Tibial nerve (tissue), 4 donors: ENCODE measurements around the gene PTCH1. TPM values are rescaled to one million over a fixed set of nuclear protein-coding genes. Genes with fewer than 3 reads are reported as not detected.

ENCODE experiments used
- DNase-seq, 2 donors: peaks; one replicate each; pipeline ENCODE4 v3.0.0-alpha.2; 2019; ENCODE audit warnings: low spot score in 2 of 2
- H3K27ac ChIP-seq, 4 donors: fragments of 200-600 bp; sonication (generic) in 3 of 4; one replicate each; pipeline ENCODE4 v1.5.1; 2017 to 2019; ENCODE audit warnings: mild to moderate bottlenecking in 1 of 4
- H3K27me3 ChIP-seq, 2 donors: fragments of 200-600 bp; sonication (generic) in 1 of 2; one replicate each; pipeline versions ENCODE4 v1.5.1 to v1.6.0; 2017 to 2019
- H3K36me3 ChIP-seq, 3 donors: fragments of 200-600 bp; sonication (generic); one replicate each; pipeline ENCODE4 v1.5.1; 2018 to 2019
- H3K4me1 ChIP-seq, 4 donors: fragments of 200-600 bp; sonication (generic) in 3 of 4; one replicate each; pipeline ENCODE4 v1.5.1; 2017 to 2019
- H3K4me3 ChIP-seq, 4 donors: fragments of 200-600 bp; sonication (generic) in 3 of 4; one replicate each; pipeline ENCODE4 v1.5.1; 2017 to 2019; ENCODE audit warnings: mild to moderate bottlenecking in 1 of 4, moderate library complexity in 1 of 4
- H3K9me3 ChIP-seq, 4 donors: fragments of 200-600 bp; sonication (generic) in 3 of 4; one replicate each; pipeline ENCODE4 v1.5.1; 2017 to 2019
- EP300 ChIP-seq, 2 donors: sonication (generic); formaldehyde crosslinking; IDR thresholded peaks; one replicate each; pipeline ENCODE4 v1.6.1; 2017; ENCODE audit warnings: antibody characterized with exemption in 2 of 2, mild to moderate bottlenecking in 1 of 2
- POLR2A ChIP-seq, 2 donors: fragments of 450-650 bp; IDR thresholded peaks; one replicate each; pipeline ENCODE4 v1.6.1; 2017; ENCODE audit warnings: antibody characterized with exemption in 2 of 2, mild to moderate bottlenecking in 2 of 2, moderate library complexity in 2 of 2
- WGBS, 2 donors: methylation state at CpG; one replicate each; pipeline ENCODE4 v1.1.5; 2018; 5-methylcytosine and 5-hydroxymethylcytosine counted together
- total RNA-seq, 4 donors: library from RNA; depleted of rRNA; stranded (reverse); fragments of >200 nt; gene quantifications; one replicate each; pipeline ENCODE4 v1.1.0, GENCODE V29; 2016
- TF ChIP-seq, protein P1 (sequence below), 5 experiments: fragments of 200-600 bp in 3 of 5; fragments of 450-650 bp in 2 of 5; sonication (generic) in 3 of 5; IDR thresholded peaks; one replicate each; pipeline ENCODE4 v1.5.1; 2016 to 2019; ENCODE audit warnings: antibody characterized with exemption in 5 of 5, mild to moderate bottlenecking in 3 of 5, moderate library complexity in 2 of 5

Gene PTCH1
- total RNA-seq, 4 donors from 2014 or later, result 39.0 to 173 (median 86.6) TPM

- TF ChIP-seq EP300 (IDR thresholded peaks at IDR 0.05) (peak; percentile 18 to 83), POLR2A (IDR thresholded peaks at IDR 0.05) (no peak)
- TF ChIP-seq, protein P1, sequence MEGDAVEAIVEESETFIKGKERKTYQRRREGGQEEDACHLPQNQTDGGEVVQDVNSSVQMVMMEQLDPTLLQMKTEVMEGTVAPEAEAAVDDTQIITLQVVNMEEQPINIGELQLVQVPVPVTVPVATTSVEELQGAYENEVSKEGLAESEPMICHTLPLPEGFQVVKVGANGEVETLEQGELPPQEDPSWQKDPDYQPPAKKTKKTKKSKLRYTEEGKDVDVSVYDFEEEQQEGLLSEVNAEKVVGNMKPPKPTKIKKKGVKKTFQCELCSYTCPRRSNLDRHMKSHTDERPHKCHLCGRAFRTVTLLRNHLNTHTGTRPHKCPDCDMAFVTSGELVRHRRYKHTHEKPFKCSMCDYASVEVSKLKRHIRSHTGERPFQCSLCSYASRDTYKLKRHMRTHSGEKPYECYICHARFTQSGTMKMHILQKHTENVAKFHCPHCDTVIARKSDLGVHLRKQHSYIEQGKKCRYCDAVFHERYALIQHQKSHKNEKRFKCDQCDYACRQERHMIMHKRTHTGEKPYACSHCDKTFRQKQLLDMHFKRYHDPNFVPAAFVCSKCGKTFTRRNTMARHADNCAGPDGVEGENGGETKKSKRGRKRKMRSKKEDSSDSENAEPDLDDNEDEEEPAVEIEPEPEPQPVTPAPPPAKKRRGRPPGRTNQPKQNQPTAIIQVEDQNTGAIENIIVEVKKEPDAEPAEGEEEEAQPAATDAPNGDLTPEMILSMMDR (IDR thresholded peaks at IDR 0.05), result no peak
- no peaks in the 10 kb centered on the region for H3K27me3 ChIP-seq
- H3K9me3 ChIP-seq, result no peaks in the 10 kb centered on the region
- peak; percentile 67 to 79 for DNase-seq
- H3K27ac ChIP-seq, result peak overlapping the region; percentile 37 to 80 (median 65)
- H3K4me1 ChIP-seq, result peaks cover 0 to 79% (median 36%) of the 10 kb centered on the region in 4 donors
- H3K36me3 ChIP-seq, result peaks cover 0 to 58% (median 0%) of the 10 kb centered on the region in 3 donors
- WGBS, 2 donors, result 7 to 12% methylated on average over 29 to 30 of the region's 30 CpGs
- H3K4me3 ChIP-seq, result peak overlapping the region in 3 of 4 donors; percentile 19 to 32 (median 28)
Measured at GRCh38 chr9:95462249-95463147, 54.3 kb downstream of the PTCH1 start.

DNA sequence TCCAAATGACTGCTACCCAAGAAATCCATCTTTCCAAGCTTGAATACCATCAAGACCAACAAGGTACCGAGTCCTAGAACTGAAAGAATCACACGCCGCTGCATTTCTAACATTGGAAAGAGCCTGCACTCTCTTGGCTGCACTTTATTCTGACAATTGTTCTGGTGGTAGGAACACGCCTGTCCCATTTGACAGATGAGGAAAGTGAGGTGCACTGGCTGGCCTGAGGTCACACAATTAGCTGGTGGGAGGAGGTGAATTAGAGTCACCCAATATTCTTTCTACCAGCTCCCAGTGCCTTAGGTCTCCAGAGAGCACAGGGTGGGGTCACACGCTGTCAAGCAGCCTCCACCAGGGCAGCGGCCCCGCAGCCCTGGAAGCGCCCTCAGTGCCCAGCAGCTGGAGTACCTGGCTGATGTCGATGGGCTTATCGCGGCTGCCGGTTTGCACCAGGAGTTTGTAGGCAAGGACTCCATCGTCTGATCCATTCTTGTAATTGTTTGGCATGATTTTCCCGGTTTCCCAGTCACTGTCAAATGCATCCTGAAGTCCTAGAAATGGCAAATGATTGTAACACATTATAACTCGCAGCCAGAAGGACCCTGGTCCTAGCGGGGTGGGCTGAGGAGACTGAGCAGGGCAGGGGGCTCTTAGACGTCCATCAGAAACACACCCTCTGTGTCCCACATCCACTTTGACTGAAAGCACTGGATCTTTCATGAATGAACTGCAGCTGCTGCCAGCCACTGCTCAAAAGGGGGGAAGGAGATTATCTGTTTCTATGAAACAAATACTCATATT, 55.1 kb downstream of the PTCH1 start:
- WGBS, 2 donors, result 80 to 82% methylated on average over 16 to 17 of the region's 17 CpGs
- Histone ChIP-seq H3K4me1 (peaks cover 0 to 79% (median 36%) of the 10 kb centered on the region in 4 donors), H3K27ac (peak overlapping the region in 3 of 4 donors; percentile 64 to 80 (median 66))

GRCh38 chr9:95460518-95461164, 56.1 kb downstream of the PTCH1 start:
- WGBS, 2 donors, result 74 to 82% methylated on average over 13 of the region's 13 CpGs
- peaks cover 0 to 58% (median 0%) of the 10 kb centered on the region in 3 donors for H3K36me3 ChIP-seq
- no peak for DNase-seq
- no peaks in the 10 kb centered on the region for H3K9me3 ChIP-seq
- TF ChIP-seq, protein P1 (IDR thresholded peaks at IDR 0.05), result no peak
- TF ChIP-seq POLR2A (IDR thresholded peaks at IDR 0.05) (no peak), EP300 (IDR thresholded peaks at IDR 0.05) (no peak)
- peaks cover 0 to 78% (median 36%) of the 10 kb centered on the region in 4 donors for H3K4me1 ChIP-seq
- peak overlapping the region in 1 of 4 donors; percentile 66 for H3K27ac ChIP-seq
- no peaks in the 10 kb centered on the region for H3K27me3 ChIP-seq
- no peak overlapping the region for H3K4me3 ChIP-seq

More for the DNA sequence above, 55.1 kb downstream of the PTCH1 start:
- Histone ChIP-seq H3K36me3 (peaks cover 0 to 58% (median 0%) of the 10 kb centered on the region in 3 donors), H3K27me3 (no peaks in the 10 kb centered on the region), H3K4me3 (no peak overlapping the region), H3K9me3 (no peaks in the 10 kb centered on the region)
- DNase-seq, result no peak
- TF ChIP-seq, protein P1 (IDR thresholded peaks at IDR 0.05), result no peak

GRCh38 chr9:95459851-95460517, 56.8 kb downstream of the PTCH1 start:
- Histone ChIP-seq H3K4me1 (peaks cover 0 to 76% (median 36%) of the 10 kb centered on the region in 4 donors), H3K27ac (peak overlapping the region in 1 of 4 donors; percentile 66), H3K36me3 (peaks cover 0 to 62% (median 0%) of the 10 kb centered on the region in 3 donors), H3K27me3 (no peaks in the 10 kb centered on the region), H3K4me3 (no peak overlapping the region), H3K9me3 (no peaks in the 10 kb centered on the region)
- DNase-seq, result no peak
- TF ChIP-seq, protein P1 (IDR thresholded peaks at IDR 0.05), result no peak
- TF ChIP-seq EP300 (IDR thresholded peaks at IDR 0.05), result no peak
- no peak for TF ChIP-seq POLR2A (IDR thresholded peaks at IDR 0.05)
- WGBS, 2 donors, result 72 to 82% methylated on average over 19 of the region's 19 CpGs
